Activated naive CD8-positive, alpha-beta T cell treated with anti-CD3 and anti-CD28 coated beads for 36 hours (primary cell): Measurements from ENCODE around the gene A4GALT. TPM values are rescaled to one million over a fixed set of nuclear protein-coding genes. Genes with fewer than 3 reads are reported as not detected.
"Not testable (repeated sequence)": the region's sequence is repeated elsewhere in the genome, so short reads cannot be mapped to it uniquely, and the experiment has no call there.

ENCODE experiments used
- DNase-seq: peaks from one replicate; pipeline ENCODE4 v3.0.0; 2021
- H3K27ac Mint-ChIP-seq: one replicate; pipeline ENCODE4 v1.8.0; 2022; ENCODE audit warnings: mild to moderate bottlenecking, moderate library complexity, mixed read lengths
- H3K27me3 Mint-ChIP-seq: one replicate; pipeline ENCODE4 v1.8.0; 2022; ENCODE audit warnings: mild to moderate bottlenecking, mixed read lengths
- H3K36me3 Mint-ChIP-seq: one replicate; pipeline ENCODE4 v1.8.0; 2021; ENCODE audit warnings: mild to moderate bottlenecking, mixed read lengths
- H3K4me1 Mint-ChIP-seq: one replicate; pipeline ENCODE4 v1.8.0; 2021; ENCODE audit warnings: mixed read lengths
- H3K4me3 Mint-ChIP-seq: one replicate; pipeline ENCODE4 v1.8.0; 2022; ENCODE audit warnings: mild to moderate bottlenecking, moderate library complexity, mixed read lengths
- H3K9me3 Mint-ChIP-seq: one replicate; pipeline ENCODE4 v1.8.0; 2022; ENCODE audit warnings: mixed read lengths
- total RNA-seq, 2 experiments: library from RNA; stranded (reverse); gene quantifications; one replicate each; pipeline ENCODE4 v1.2.3, GENCODE V29; 2021

A4GALT gene, protein sequence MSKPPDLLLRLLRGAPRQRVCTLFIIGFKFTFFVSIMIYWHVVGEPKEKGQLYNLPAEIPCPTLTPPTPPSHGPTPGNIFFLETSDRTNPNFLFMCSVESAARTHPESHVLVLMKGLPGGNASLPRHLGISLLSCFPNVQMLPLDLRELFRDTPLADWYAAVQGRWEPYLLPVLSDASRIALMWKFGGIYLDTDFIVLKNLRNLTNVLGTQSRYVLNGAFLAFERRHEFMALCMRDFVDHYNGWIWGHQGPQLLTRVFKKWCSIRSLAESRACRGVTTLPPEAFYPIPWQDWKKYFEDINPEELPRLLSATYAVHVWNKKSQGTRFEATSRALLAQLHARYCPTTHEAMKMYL
- under 1 TPM in 1 of 2 experiments, not detected in 1; 0.08 TPM for total RNA-seq

DNA sequence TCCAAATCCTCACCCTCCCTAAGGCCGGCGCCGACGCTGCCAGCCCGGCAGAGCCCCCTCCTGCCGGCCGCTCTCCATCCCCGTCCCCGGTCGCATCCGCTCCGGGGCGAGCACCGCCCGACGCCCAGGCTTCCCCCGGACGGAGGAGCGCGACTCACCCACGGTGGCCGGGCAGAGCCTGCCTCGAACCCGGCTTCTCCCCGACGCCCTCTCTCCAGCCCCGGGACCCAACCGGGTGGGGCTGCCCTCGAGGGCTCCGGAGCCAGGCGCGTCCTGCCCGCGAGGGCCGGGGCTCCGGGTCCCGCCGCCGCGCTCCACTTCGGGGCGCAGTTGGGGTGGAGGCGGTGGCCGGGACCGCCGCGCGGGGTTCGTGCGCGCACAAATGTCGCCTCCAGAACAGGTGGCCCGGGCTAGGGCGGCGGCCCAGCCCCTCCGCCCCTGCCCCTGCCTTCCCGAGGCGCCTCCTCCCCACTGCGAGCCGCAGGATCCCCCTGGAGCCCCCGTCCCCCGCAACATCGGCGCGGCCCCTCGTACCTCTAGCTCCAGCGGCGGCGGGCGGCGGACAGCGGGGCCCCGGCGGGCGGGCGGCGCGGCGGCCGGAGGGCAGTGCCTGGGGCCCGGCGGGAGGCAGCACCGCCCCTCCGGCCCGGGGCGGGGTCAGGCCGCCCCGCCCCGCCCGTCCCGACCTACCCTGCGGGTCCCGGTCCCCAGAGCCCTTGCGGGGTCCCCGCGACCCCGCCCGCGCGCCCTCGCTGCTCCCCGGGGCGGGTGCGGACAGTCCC, at the start of gene A4GALT:
TSS of gene A4GALT (minus strand) at position 608 of the 782 bp plus-strand sequence. CDS start 26,919 bp downstream, outside the sequence.
- H3K36me3 Mint-ChIP-seq = no peaks in the 10 kb centered on the region
- no peak within 1 kb of the TSS for H3K27ac Mint-ChIP-seq
- peaks cover 18% of the 10 kb centered on the region for H3K4me1 Mint-ChIP-seq
- peaks cover 64% of the 10 kb centered on the region for H3K27me3 Mint-ChIP-seq
- peak within 1 kb of the TSS; percentile 44 for H3K4me3 Mint-ChIP-seq
- H3K9me3 Mint-ChIP-seq = no peaks in the 10 kb centered on the region
- peak; percentile 22 for DNase-seq

DNA sequence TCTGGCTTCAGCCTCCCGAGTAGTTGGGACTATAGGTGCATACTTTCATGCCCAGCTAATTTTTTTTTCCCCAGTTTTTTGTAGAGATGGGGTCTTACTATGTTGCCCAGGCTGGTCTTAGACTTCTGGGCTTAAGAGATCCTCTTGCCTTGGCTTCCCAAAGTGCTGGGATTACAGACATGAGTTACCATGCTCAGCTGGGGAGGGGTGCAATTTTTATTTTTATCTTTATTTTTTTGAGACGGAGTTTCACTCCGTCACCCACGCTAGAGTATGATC, 49.7 kb upstream of the A4GALT start:
- Mint-ChIP-seq H3K9me3 (no peaks in the 10 kb centered on the region), H3K4me3 (no peak overlapping the region), H3K36me3 (no peaks in the 10 kb centered on the region)

DNA sequence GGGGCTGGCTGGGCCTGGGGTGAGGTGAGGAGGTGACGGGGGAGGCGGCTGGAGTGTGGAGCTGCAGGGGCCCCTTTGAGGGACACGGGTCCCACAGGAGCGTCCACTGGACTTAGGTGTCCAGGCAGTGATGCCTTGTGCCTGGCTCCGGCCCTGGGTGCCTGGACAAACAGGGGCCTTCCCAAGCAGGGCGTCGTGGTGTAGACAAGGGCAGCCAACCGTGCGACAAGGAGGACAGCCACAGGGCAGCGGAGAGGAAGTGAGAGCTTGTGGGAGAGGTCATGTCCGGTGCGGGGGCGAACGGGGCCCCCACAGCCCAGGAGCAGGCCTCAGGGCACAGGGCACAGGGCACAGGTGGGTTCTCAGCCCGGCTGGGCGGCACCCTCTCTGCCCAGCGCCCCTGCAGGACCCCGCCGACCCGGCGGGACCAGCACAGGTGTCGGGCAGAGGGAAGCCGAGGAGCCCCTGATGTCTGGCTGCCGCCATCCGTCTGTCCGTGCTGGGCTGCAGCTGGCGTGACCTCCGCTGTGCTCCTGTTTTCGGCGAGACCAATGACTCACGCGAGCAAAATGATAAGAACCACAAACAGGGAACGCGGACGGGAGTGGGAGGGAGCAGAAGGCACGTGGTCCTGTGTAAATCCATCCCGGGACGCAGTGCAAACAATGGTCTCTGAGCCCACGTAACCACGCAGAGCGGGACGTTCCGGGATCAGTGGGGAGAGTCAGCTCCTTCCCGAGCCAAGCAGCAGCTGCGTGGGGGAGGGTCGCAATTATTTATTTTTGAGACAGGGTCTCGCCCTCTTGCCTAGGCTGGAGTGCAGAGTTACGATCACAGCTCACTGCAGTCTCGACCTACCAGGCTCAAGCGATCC, 49.1 kb upstream of the A4GALT start:
- H3K27ac Mint-ChIP-seq = no peak overlapping the region
- H3K36me3 Mint-ChIP-seq = no peaks in the 10 kb centered on the region
- peaks cover 14% of the 10 kb centered on the region for H3K27me3 Mint-ChIP-seq
- DNase-seq = no peak
- H3K4me1 Mint-ChIP-seq = peaks cover 2% of the 10 kb centered on the region
- H3K4me3 Mint-ChIP-seq = no peak overlapping the region
- H3K9me3 Mint-ChIP-seq = no peaks in the 10 kb centered on the region

More for the DNA sequence above, 49.7 kb upstream of the A4GALT start:
- Mint-ChIP-seq H3K27me3 (peaks cover 13% of the 10 kb centered on the region), H3K4me1 (peaks cover 2% of the 10 kb centered on the region), H3K27ac (no peak overlapping the region)
- DNase-seq = no peak

DNA sequence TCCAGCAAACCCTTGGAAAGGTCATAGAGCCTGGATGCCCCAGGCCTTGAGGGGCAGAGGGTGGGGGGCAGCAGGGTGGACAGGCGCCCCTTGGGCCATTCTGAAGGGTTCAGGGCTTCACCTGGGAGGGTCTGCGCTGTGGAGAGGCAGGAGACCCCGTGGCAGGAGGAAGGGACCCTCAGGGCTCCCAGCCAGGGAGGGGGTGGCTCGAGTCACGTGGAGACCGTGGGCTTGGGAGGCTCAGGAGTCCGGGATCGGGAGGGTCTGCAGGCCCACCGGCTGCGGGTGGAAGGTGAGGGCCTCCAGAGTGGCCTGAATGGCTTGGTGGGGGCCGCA, 48.5 kb upstream of the A4GALT start:
- H3K27ac Mint-ChIP-seq = no peak overlapping the region
- no peak overlapping the region for H3K4me3 Mint-ChIP-seq
- peaks cover 2% of the 10 kb centered on the region for H3K4me1 Mint-ChIP-seq
- H3K27me3 Mint-ChIP-seq = peaks cover 14% of the 10 kb centered on the region
- H3K36me3 Mint-ChIP-seq = no peaks in the 10 kb centered on the region
- DNase-seq = no peak
- no peaks in the 10 kb centered on the region for H3K9me3 Mint-ChIP-seq

DNA sequence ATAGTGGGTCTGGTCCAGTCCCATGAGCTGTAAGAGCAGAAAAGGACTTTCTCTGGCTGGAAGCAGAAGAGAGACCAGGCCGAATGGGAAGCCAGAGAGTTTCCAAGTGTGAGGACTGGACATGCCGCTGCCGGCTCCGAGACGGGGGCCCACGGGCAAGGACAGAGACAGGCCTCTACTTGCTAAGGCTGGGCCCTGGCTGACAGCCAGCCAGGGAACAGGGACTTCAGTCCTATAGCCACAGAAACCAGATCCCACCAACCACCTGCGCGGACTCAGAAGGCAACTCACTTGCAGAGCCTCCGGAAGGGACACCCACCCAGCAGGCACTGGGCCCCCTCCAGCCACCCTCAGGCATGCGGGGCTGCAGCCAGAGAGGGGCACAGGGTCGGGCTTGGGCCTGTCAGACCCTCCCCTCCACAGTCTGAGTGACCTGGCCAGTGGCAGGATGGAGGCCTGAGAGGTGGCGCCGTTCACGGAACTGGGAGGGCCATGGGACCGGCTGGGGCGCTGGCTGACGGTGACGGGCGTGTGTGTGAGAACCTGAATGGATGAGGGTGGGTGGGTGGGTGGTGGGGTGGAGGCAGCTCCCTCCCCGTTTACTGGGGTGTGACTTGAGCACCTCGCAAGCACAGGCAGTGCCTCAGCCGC, 47.8 kb upstream of the A4GALT start:
- Mint-ChIP-seq H3K4me1 (peaks cover 2% of the 10 kb centered on the region), H3K36me3 (no peaks in the 10 kb centered on the region), H3K4me3 (no peak overlapping the region), H3K27me3 (peaks cover 14% of the 10 kb centered on the region), H3K9me3 (no peaks in the 10 kb centered on the region), H3K27ac (no peak overlapping the region)
- DNase-seq = no peak

DNA sequence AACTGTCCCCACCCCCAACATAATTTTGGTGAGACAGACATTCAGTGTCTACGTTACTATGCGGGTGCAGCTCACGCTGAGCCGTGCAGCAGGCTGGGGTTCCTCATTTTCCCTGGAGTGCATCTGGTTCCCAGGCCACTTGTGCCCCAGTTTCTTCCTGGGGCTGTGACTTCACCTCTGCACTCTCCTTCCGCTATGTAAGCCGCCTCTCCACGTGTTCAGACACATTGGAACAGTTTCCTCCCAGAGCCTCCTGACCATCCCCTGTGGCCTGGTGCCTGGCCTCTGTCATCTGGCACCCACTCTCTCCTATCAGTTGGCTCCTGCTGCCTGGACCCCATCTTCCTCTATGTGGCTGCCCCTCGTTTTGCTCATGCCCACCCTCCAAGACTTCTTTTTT, 46.2 kb upstream of the A4GALT start:
- Mint-ChIP-seq H3K27ac (no peak overlapping the region), H3K4me1 (peaks cover 2% of the 10 kb centered on the region), H3K27me3 (peaks cover 14% of the 10 kb centered on the region), H3K4me3 (no peak overlapping the region), H3K36me3 (no peaks in the 10 kb centered on the region), H3K9me3 (no peaks in the 10 kb centered on the region)
- DNase-seq = no peak

DNA sequence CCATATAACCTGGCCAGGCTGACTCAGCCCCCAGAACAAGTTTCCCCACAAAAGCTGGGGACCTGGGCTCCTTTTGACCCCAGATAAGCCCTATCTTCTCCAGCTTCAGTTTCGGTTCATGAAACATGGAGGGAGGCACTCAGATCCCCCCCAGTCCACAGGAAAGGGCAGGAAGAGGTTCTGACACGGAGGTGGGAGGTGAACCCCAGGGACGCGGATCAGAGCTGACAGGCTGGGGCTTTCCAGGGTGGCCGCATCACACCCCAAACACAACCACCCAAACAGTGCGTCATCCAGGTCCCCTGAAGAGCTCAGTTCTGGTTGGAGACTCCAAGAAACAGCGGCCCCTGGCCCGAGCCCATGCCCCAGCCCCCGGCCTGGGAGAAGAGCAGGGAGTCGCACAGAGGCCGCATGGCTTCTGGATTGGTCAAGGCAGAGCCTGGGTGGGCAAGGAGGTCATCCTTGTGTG, 44.3 kb upstream of the A4GALT start:
- Mint-ChIP-seq H3K27ac (no peak overlapping the region), H3K27me3 (peaks cover 14% of the 10 kb centered on the region), H3K9me3 (no peaks in the 10 kb centered on the region), H3K4me3 (no peak overlapping the region), H3K36me3 (no peaks in the 10 kb centered on the region), H3K4me1 (peaks cover under 1% of the 10 kb centered on the region)
- no peak for DNase-seq

DNA sequence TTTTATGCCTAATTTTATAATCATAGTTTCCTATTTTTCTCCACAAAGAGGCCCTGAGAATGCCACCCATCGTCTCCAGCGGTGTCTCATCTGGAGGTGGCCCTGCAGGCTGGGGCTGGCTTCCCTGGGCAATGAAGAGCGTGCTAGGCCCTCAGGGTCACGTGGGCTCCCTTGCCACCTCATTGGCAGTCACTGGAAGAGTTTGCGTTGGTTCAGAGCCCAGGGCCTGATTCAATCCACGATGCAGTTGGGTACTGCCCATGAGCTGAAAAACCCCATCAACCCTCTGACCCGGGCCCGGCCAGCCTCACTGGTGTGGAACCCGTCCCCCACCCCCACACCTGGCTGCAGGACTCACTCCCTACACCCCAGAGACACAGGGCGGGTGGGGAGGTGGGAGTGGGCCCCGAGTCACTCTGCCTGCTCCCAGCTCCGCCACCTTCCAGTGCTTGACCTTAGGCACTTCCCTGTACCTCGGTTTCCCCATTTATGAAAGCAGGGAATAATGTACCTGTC, 43.4 kb upstream of the A4GALT start:
- no peak overlapping the region for H3K4me3 Mint-ChIP-seq
- H3K4me1 Mint-ChIP-seq = no peaks in the 10 kb centered on the region
- H3K27ac Mint-ChIP-seq = no peak overlapping the region
- no peaks in the 10 kb centered on the region for H3K36me3 Mint-ChIP-seq
- H3K9me3 Mint-ChIP-seq = no peaks in the 10 kb centered on the region
- no peak for DNase-seq
- H3K27me3 Mint-ChIP-seq = peaks cover 14% of the 10 kb centered on the region

DNA sequence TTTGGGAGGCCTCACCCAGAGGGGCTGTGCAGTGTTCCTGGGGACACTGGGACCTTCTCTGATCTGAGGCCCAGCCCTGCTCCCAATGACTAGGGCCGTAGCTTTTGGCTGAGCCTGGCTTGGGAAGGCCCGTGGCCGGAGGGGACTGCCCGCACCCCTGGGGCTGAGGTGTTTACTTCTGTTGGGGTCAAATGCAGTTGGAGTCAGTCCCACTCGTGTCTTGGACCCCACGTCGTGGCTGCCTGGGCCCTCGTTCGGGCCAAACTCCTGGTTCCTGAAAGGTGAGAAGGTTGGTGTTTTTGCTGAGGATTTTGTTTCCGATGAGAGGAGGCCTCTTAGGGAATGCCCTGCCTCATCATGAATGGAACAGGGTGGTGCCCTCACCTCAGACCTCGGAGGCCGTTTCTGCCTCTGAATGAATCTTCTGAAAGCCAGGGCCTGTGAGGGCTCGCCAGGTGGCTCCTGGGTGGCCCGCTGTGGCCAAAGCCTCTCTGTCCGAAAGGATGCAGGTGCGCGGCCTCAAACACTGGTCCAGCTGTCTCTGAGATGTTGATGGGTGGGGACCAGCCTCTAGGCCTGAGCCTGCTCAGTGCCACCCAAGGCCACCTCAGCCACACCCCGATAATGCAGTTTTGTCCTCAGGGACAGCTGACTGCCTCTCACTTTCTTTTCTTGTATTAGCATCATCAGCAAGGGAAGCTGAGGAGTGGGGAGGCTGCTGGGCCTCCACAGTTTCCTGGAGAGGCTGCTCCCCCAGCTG, 40.3 kb upstream of the A4GALT start:
- DNase-seq = no peak
- H3K4me3 Mint-ChIP-seq = no peak overlapping the region
- H3K27me3 Mint-ChIP-seq = peaks cover 16% of the 10 kb centered on the region
- H3K36me3 Mint-ChIP-seq = no peaks in the 10 kb centered on the region
- no peaks in the 10 kb centered on the region for H3K9me3 Mint-ChIP-seq
- H3K4me1 Mint-ChIP-seq = no peaks in the 10 kb centered on the region
- H3K27ac Mint-ChIP-seq = no peak overlapping the region

DNA sequence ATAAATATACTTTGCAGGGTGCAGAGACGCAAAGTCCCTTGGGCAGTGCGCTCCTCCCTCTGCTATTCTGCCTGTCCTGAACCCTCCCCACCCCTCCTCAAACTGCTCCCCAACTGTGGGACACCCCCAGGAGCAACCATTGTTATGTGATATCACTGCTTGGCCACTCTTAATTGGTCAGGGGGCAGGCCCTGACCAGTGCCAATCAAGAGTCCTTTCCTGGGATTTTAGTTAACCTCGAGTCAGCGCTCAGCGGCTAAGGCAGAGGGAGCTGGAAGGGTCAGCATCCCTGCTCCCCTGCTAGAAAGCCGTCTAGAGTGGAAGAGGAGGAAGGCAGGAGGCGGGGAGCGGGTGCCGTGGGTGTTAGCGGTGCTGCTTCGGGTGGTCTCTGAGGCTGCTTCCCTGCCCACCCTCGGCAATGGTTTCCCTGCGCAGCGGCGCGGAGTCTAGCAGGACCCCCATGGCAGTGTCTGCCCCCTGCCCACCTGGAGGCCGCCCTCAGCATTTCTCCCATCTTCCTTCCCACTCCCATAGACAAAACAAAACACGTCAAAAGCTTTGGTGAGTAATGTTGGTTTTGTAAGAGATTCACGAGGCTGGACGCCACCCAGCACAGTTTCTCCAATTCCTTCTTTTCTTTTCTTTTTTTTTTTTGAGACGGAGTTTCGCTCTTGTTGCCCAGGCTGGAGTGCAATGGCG, 38.4 kb upstream of the A4GALT start:
- no peak overlapping the region for H3K4me3 Mint-ChIP-seq
- no peak for DNase-seq
- no peak overlapping the region for H3K27ac Mint-ChIP-seq
- no peaks in the 10 kb centered on the region for H3K36me3 Mint-ChIP-seq
- H3K27me3 Mint-ChIP-seq = peaks cover 9% of the 10 kb centered on the region
- H3K9me3 Mint-ChIP-seq = no peaks in the 10 kb centered on the region
- H3K4me1 Mint-ChIP-seq = no peaks in the 10 kb centered on the region

DNA sequence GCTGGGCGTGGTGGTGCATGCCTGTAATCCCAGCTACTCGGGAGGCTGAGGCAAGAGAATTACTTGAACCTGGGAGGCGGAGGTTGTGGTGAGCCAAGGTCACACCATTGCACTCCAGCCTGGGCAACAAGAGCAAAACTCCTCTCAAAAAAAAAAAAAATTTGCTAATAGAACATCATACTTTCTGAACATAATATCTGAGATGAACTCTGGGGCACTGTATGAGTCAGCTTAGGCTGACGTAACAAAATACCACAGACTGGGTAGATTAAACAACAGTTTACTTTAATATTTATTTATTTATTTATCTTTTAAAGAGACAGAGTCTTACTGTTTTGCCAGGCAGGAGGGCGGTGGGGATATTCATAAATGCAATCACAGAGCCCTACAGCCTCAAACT, 34.9 kb upstream of the A4GALT start:
- not testable (repeated sequence) for H3K36me3 Mint-ChIP-seq, H3K27ac Mint-ChIP-seq, DNase-seq, H3K27me3 Mint-ChIP-seq, H3K4me3 Mint-ChIP-seq, H3K9me3 Mint-ChIP-seq, H3K4me1 Mint-ChIP-seq

DNA sequence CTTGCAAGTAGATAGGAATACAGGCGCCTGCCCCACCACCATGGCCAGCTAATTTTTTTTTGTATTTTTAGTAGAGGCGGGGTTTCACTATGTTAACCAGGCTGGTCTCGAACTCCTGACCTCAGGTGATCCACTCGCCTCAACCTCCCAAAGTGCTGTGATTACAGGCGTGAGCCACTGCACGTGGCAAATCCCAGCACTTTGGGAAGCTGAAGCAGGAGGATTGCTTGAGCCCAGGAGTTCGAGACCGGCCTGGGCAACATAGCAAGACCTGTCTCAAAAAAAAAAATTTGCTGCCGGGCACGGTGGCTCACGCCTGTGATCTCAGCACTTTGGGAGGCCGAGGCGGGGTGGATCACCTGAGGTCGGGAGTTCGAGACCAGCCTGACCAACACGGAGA, 34.5 kb upstream of the A4GALT start:
- H3K9me3 Mint-ChIP-seq, H3K27ac Mint-ChIP-seq, H3K4me1 Mint-ChIP-seq, DNase-seq, H3K36me3 Mint-ChIP-seq, H3K4me3 Mint-ChIP-seq, H3K27me3 Mint-ChIP-seq: not testable (repeated sequence)

DNA sequence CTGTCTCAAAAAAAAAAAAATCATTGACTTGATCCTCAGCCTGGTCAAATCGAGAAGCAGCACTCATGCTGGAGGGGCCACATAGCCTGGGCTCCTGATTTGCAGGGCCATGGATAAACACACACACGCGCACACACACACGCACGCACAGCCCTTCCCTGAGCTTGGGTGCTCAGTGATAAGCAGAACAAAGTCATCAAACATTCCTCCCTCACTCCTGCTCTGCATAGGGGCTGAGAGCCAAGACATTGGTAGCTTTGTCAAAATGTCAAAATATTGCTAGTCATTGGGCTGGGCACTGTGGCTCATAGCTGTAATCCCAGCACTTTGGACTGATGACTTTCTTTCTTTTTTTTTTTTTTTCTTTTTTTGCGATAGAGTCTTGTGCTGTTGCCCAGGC, 34.0 kb upstream of the A4GALT start:
- H3K27me3 Mint-ChIP-seq = peaks cover 9% of the 10 kb centered on the region
- no peak overlapping the region for H3K27ac Mint-ChIP-seq
- H3K4me3 Mint-ChIP-seq = no peak overlapping the region
- no peak for DNase-seq
- no peaks in the 10 kb centered on the region for H3K36me3 Mint-ChIP-seq
- no peaks in the 10 kb centered on the region for H3K9me3 Mint-ChIP-seq
- H3K4me1 Mint-ChIP-seq = no peaks in the 10 kb centered on the region

DNA sequence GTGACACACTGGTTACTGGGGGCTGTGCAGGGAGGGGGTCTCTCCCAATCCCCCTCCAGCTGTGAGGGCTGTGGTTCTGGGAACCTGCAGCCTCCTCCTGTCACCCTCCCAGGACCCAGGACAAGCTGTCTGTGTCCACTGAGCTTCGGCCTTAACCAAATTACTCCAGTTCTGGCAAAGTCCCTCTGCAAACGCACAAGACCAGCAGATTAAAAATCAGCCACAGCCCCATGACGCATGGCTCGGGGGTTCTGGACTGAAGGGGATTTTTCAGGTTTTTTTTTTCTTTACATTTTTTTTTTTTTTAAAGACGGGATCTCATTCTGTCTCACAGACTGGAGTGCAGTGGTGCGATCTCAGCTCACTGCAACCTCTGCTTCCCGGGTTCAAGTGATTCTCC, 32.2 kb upstream of the A4GALT start:
- H3K27ac Mint-ChIP-seq = no peak overlapping the region
- no peaks in the 10 kb centered on the region for H3K9me3 Mint-ChIP-seq
- H3K27me3 Mint-ChIP-seq = peaks cover 6% of the 10 kb centered on the region
- no peaks in the 10 kb centered on the region for H3K36me3 Mint-ChIP-seq
- DNase-seq = no peak
- no peak overlapping the region for H3K4me3 Mint-ChIP-seq
- H3K4me1 Mint-ChIP-seq = no peaks in the 10 kb centered on the region
